Panc1 (cell line): Measurements from ENCODE around the gene AHRR. TPM values are rescaled to one million over a fixed set of nuclear protein-coding genes. Genes with fewer than 3 reads are reported as not detected.

Experiments
- ATAC-seq: fragments of 200-7000 bp; cut with Tn5 transposase; 2 replicates; pipeline ENCODE4 v1.9.1; 2020; ENCODE audit warnings: mild to moderate bottlenecking, moderate library complexity
- BruUV-seq: library from RNA; stranded (reverse); fragments of 400-500 nt; replicated peaks from 2 replicates; lab custom pipeline; 2021; lab: Mats Ljungman, UMichigan
- CTCF ChIA-PET: fragments of 300-600 bp; sonication (Branson Sonifier 250); formaldehyde crosslinking; loops from one replicate; lab custom pipeline; 2022; ENCODE audit warnings: antibody characterized with exemption; lab: Charles Lee
- POLR2A ChIA-PET: fragments of 300-600 bp; sonication (Branson Sonifier 250); formaldehyde crosslinking; loops from one replicate; lab custom pipeline; 2022; ENCODE audit warnings: antibody characterized with exemption; lab: Charles Lee
- DNase-seq: peaks from one replicate; pipeline ENCODE4 v3.0.0-alpha.2; 2010; ENCODE audit warnings: low read depth, low spot score
- H3K27ac ChIP-seq: 2 replicates; pipeline ENCODE4 v1.5.1; 2011; ENCODE audit warnings: mild to moderate bottlenecking, low read length, inconsistent platforms
- H3K27me3 ChIP-seq: fragments of 200-500 bp; sonication (Bioruptor generic); 2 replicates; pipeline ENCODE4 v1.6.0; 2014; ENCODE audit warnings: low read length, inconsistent platforms; ENCODE audit not compliant: control insufficient read depth, insufficient read depth
- H3K36me3 ChIP-seq: fragments of 200-500 bp; sonication (Bioruptor generic); 2 replicates; pipeline ENCODE4 v1.5.1; 2014; ENCODE audit warnings: inconsistent platforms, mild to moderate bottlenecking, low read length, moderate library complexity; ENCODE audit not compliant: control insufficient read depth, insufficient read depth
- H3K4me1 ChIP-seq: 2 replicates; pipeline ENCODE4 v1.5.1; 2011; ENCODE audit warnings: inconsistent platforms, mild to moderate bottlenecking, low read length, moderate library complexity; ENCODE audit not compliant: control insufficient read depth, insufficient read depth
- H3K4me3 ChIP-seq, 2 experiments: 2 replicates each; pipeline ENCODE4 v1.5.1; 2011 to 2012; ENCODE audit warnings: low read depth in 2 of 2, low read length in 2 of 2, mild to moderate bottlenecking in 2 of 2, inconsistent platforms in 1 of 2, moderate library complexity in 1 of 2
- H3K9me3 ChIP-seq: fragments of 200-500 bp; sonication (Bioruptor generic); 2 replicates; pipeline ENCODE4 v1.5.1; 2014; ENCODE audit warnings: low read depth, mild to moderate bottlenecking, inconsistent platforms, low read length, moderate library complexity; ENCODE audit not compliant: control insufficient read depth, insufficient read depth
- CTCF ChIP-seq: fragments of 450-650 bp; IDR thresholded peaks from 2 replicates; pipeline ENCODE4 v1.5.1; 2017; ENCODE audit warnings: mild to moderate bottlenecking
- POLR2AphosphoS5 ChIP-seq: IDR thresholded peaks from 2 replicates; pipeline ENCODE4 v1.6.1; 2012; ENCODE audit warnings: mild to moderate bottlenecking, low read depth, low read length, moderate library complexity
- REST ChIP-seq, 2 experiments: IDR thresholded peaks; 2 replicates each; pipeline ENCODE4 v1.6.1; 2011 to 2012; ENCODE audit warnings: low read depth in 2 of 2, control low read depth in 1 of 2, low read length in 1 of 2, mild to moderate bottlenecking in 1 of 2, moderate library complexity in 1 of 2; ENCODE audit not compliant: insufficient read depth in 1 of 2
- SIN3A ChIP-seq: IDR thresholded peaks from 2 replicates; pipeline ENCODE4 v1.6.1; 2012; ENCODE audit warnings: low read depth, mild to moderate bottlenecking, low read length, moderate library complexity, borderline replicate concordance; ENCODE audit not compliant: insufficient read depth
- TCF7L2 ChIP-seq: IDR thresholded peaks from 2 replicates; pipeline ENCODE4 v1.6.1; 2011; ENCODE audit warnings: mild to moderate bottlenecking, low read depth, low read length, inconsistent platforms
- in situ Hi-C: cut with HindIII; loops from 2 replicates; pipeline ENCODE4 v1.10.0; 2016; ENCODE audit warnings: low sequenced_read_pairs, low pct_unique_long_range_greater_than_20kb
- intact Hi-C: fragments of 100-400 bp; cut with micrococcal nuclease; formaldehyde crosslinking; loops from one replicate; pipeline ENCODE4 v1.10.0; 2022; ENCODE audit not compliant: unreplicated experiment
- total RNA-seq: library from RNA; stranded (reverse); gene quantifications from one replicate; pipeline ENCODE4 v1.2.1, GENCODE V29; 2021; ENCODE audit not compliant: unreplicated experiment

The AHRR gene
- total RNA-seq, 1 experiment from 2014 or later = 23.6 TPM

GRCh38 chr5:370311-370958, 48.9 kb downstream of the AHRR start:
- ChIA-PET POLR2A (no interaction called here), CTCF (interaction anchor here (0.7 kb wide), 1 partner anchor 13 kb away, joined by 3 read pairs; no protein-coding TSS in a partner anchor)
- DNase-seq = no peak
- no peaks in the 10 kb centered on the region for H3K27me3 ChIP-seq
- no peak for TF ChIP-seq TCF7L2
- no peak for TF ChIP-seq SIN3A
- TF ChIP-seq REST (IDR thresholded peaks at IDR 0.05; ENCODE audit: insufficient read depth in 1 of 2, low read depth in 2 of 2, low read length in 1 of 2) = no peak
- no peak for TF ChIP-seq POLR2AphosphoS5
- TF ChIP-seq CTCF = no peak
- intact Hi-C loops = no loop called here
- no peak for ATAC-seq
- in situ Hi-C loops = no loop called here
- no TSS peak for BruUV-seq
- H3K4me1 ChIP-seq = no peaks in the 10 kb centered on the region; the same call in 1 of the 2 replicates
- H3K4me3 ChIP-seq = no peak overlapping the region
- H3K9me3 ChIP-seq = no peaks in the 10 kb centered on the region
- H3K36me3 ChIP-seq = no peaks in the 10 kb centered on the region
- H3K27ac ChIP-seq = no peak overlapping the region

GRCh38 chr5:370959-371810, 49.7 kb downstream of the AHRR start:
- no TSS peak for BruUV-seq
- Histone ChIP-seq H3K4me1 (no peaks in the 10 kb centered on the region; the same call in 1 of the 2 replicates), H3K9me3 (no peaks in the 10 kb centered on the region), H3K27me3 (no peaks in the 10 kb centered on the region), H3K36me3 (no peaks in the 10 kb centered on the region), H3K27ac (no peak overlapping the region), H3K4me3 (no peak overlapping the region)
- DNase-seq (no peak), ATAC-seq (no peak)
- CTCF ChIA-PET = interaction anchor here (1.0 kb wide), 1 partner anchor 75 kb away, joined by 3 read pairs; no protein-coding TSS in a partner anchor
- POLR2A ChIA-PET = no interaction called here
- intact Hi-C loops (no loop called here), in situ Hi-C loops (no loop called here)
- TF ChIP-seq SIN3A (no peak), CTCF (no peak), POLR2AphosphoS5 (no peak), TCF7L2 (no peak), REST (IDR thresholded peaks at IDR 0.05; ENCODE audit: insufficient read depth in 1 of 2, low read depth in 2 of 2, low read length in 1 of 2) (no peak)
